Measurements from ENCODE around the gene CAPZA2.

CAPZA2 gene

GRCh38 chr7:116876664-116877442 lies 14.5 kb downstream of the CAPZA2 start:
- H3K27ac Mint-ChIP-seq = no peak overlapping the region
- no peaks in the 10 kb centered on the region for H3K27me3 Mint-ChIP-seq
- no peaks in the 10 kb centered on the region for H3K9me3 Mint-ChIP-seq
- H3K36me3 Mint-ChIP-seq = peaks cover 14 to 21% of the 10 kb centered on the region in 2 donors
- DNase-seq (no peak), ATAC-seq (replicated peaks) (no peak)
- no peak overlapping the region for H3K4me3 Mint-ChIP-seq
- H3K4me1 Mint-ChIP-seq = peaks cover 6 to 28% of the 10 kb centered on the region in 2 donors

DNA sequence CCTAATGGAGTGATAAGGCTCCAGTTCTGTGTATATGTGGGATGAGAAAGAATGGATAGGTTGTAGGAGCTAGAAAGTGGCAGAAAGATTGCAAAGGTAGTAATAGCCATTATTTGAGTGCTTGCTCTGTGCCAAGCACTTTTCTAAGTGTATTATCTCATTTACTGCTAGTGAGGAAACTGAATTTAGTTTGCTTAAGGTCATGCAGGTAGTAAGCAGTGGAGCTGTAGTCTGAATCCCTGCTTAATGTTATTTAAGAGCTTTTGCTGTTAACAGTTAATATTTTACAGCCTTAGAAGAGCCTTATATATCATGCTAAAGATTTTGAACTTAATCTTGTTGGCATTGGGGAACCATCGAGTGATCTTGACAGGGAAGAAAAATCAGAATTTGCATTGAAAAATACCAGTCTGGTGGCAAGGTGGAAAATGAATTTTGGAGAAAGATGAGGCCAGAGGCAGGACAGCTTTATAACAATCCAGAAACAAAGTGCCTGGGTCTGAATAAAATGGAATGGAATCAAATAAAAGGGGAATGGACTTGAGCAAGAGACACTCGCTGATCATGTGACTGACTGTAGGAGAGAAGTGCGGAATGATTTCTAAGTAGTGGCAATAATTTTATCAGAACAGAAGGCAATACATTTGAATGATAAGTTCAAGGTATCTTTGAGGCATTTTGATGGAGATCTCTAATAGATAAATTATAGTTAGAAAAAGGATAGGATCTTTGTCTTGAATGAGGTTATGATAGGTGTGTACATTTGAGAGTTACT lies 15.2 kb downstream of the CAPZA2 start:
- Mint-ChIP-seq H3K9me3 (no peaks in the 10 kb centered on the region), H3K36me3 (peaks cover 14 to 19% of the 10 kb centered on the region in 2 donors), H3K4me1 (peaks cover 5 to 26% of the 10 kb centered on the region in 2 donors), H3K27ac (no peak overlapping the region), H3K27me3 (no peaks in the 10 kb centered on the region), H3K4me3 (no peak overlapping the region)
- ATAC-seq (replicated peaks) = no peak
- no peak for DNase-seq

GRCh38 chr7:116884691-116885090 lies 22.3 kb downstream of the CAPZA2 start:
- Mint-ChIP-seq H3K4me1 (peaks cover 8 to 18% of the 10 kb centered on the region in 2 donors), H3K36me3 (peaks cover 22 to 23% of the 10 kb centered on the region in 2 donors), H3K27ac (no peak overlapping the region), H3K27me3 (no peaks in the 10 kb centered on the region), H3K4me3 (no peak overlapping the region), H3K9me3 (peaks cover 3 to 4% of the 10 kb centered on the region in 2 donors)
- no peak for ATAC-seq (replicated peaks)
- DNase-seq = no peak

- peaks cover 8 to 18% of the 10 kb centered on the region in 2 donors for H3K4me1 Mint-ChIP-seq
- peaks cover 3 to 4% of the 10 kb centered on the region in 2 donors for H3K9me3 Mint-ChIP-seq
- peak overlapping the region; percentile 83 for H3K27ac Mint-ChIP-seq
- ATAC-seq (replicated peaks) = no peak
- no peak for DNase-seq
- peaks cover 23 to 27% of the 10 kb centered on the region in 2 donors for H3K36me3 Mint-ChIP-seq
- no peak overlapping the region for H3K4me3 Mint-ChIP-seq
- H3K27me3 Mint-ChIP-seq = no peaks in the 10 kb centered on the region
These were observed 23.3 kb downstream of the CAPZA2 start for GRCh38 chr7:116885724-116886123.

DNA sequence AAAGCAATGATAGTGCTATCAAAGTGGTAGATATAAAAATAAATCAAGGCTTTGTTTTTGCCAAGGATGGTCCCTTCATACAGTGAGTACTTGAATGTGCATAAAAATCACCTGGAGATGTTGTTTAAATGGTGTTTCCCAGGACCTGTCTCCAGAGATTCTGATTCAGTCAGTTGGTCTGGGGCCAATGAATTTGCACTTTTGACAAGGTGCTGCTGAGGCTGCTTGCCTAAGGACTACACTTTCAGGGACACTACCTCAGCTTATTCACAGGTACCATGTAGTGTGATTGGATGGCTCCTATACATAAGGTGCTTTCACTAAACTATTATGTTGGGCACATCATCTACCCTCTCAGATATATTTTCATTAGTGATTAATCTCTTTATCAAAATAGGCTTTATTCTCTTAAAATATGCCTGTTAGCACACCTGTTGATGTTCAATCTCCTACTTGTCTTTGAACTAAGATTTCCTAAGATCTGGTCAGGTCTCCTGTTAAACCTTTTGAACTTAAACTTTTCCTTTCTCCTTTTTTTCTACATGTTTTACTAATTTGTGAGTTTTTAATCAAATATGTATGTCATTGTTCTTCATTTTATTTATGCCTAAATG lies 24.3 kb downstream of the CAPZA2 start:
- no peak for DNase-seq
- H3K27me3 Mint-ChIP-seq = no peaks in the 10 kb centered on the region
- no peak overlapping the region for H3K4me3 Mint-ChIP-seq
- H3K9me3 Mint-ChIP-seq = peaks cover 3 to 4% of the 10 kb centered on the region in 2 donors
- no peak for ATAC-seq (replicated peaks)
- peaks cover 22 to 23% of the 10 kb centered on the region in 2 donors for H3K36me3 Mint-ChIP-seq
- peaks cover 8 to 18% of the 10 kb centered on the region in 2 donors for H3K4me1 Mint-ChIP-seq
- no peak overlapping the region for H3K27ac Mint-ChIP-seq

DNA sequence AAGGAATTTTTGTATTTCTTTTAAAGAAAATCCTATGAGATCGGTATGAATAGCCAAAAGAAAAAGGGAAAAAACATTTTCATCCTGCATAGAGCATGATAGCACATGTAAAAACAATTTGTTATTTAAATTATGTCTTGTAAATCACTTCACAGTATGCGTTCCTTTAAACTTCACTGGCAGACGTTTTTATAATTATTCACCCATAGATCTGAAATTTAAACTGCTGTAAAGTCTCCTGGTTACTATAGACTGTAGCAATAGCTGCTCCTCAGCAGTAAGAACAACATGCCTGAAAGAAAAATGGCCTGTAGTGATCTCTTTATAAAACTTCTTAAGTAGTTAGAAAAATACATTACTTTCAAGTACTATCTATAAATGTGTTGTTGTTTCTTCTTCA lies 26.5 kb downstream of the CAPZA2 start:
- DNase-seq = no peak
- Mint-ChIP-seq H3K27ac (no peak overlapping the region), H3K9me3 (peaks cover 3 to 4% of the 10 kb centered on the region in 2 donors), H3K4me1 (peaks cover 8 to 18% of the 10 kb centered on the region in 2 donors), H3K27me3 (no peaks in the 10 kb centered on the region), H3K36me3 (peaks cover 36 to 38% of the 10 kb centered on the region in 2 donors), H3K4me3 (no peak overlapping the region)
- no peak for ATAC-seq (replicated peaks)

- H3K36me3 Mint-ChIP-seq = peaks cover 35 to 42% of the 10 kb centered on the region in 2 donors
- peak overlapping the region; percentile 0 for H3K27ac Mint-ChIP-seq
- peaks cover 0 to 10% of the 10 kb centered on the region in 2 donors for H3K4me1 Mint-ChIP-seq
- H3K9me3 Mint-ChIP-seq = peaks cover 0 to 3% of the 10 kb centered on the region in 2 donors
- DNase-seq (no peak), ATAC-seq (replicated peaks) (no peak)
- no peaks in the 10 kb centered on the region for H3K27me3 Mint-ChIP-seq
- no peak overlapping the region for H3K4me3 Mint-ChIP-seq
These were observed 33.5 kb downstream of the CAPZA2 start for GRCh38 chr7:116895849-116896248.

- DNase-seq (no peak), ATAC-seq (replicated peaks) (no peak)
- peaks cover 35 to 44% of the 10 kb centered on the region in 2 donors for H3K36me3 Mint-ChIP-seq
- no peak overlapping the region for H3K27ac Mint-ChIP-seq
- H3K4me1 Mint-ChIP-seq = peaks cover 0 to 10% of the 10 kb centered on the region in 2 donors
- no peaks in the 10 kb centered on the region for H3K27me3 Mint-ChIP-seq
- H3K4me3 Mint-ChIP-seq = no peak overlapping the region
- H3K9me3 Mint-ChIP-seq = peaks cover 0 to 3% of the 10 kb centered on the region in 2 donors
These were observed 35.3 kb downstream of the CAPZA2 start for GRCh38 chr7:116897661-116898060.

- Mint-ChIP-seq H3K4me1 (peaks cover 0 to 10% of the 10 kb centered on the region in 2 donors), H3K36me3 (peaks cover 37 to 48% of the 10 kb centered on the region in 2 donors), H3K4me3 (no peak overlapping the region), H3K27me3 (no peaks in the 10 kb centered on the region), H3K27ac (no peak overlapping the region), H3K9me3 (peaks cover 0 to 3% of the 10 kb centered on the region in 2 donors)
- ATAC-seq (replicated peaks) = no peak
- DNase-seq = no peak
These were observed 36.9 kb downstream of the CAPZA2 start for GRCh38 chr7:116899308-116899707.

- Mint-ChIP-seq H3K27ac (no peak overlapping the region), H3K9me3 (peaks cover 0 to 3% of the 10 kb centered on the region in 2 donors)
These were observed 38.8 kb downstream of the CAPZA2 start for GRCh38 chr7:116901143-116901542.

GRCh38 chr7:116902867-116903266 lies 40.5 kb downstream of the CAPZA2 start:
- H3K9me3 Mint-ChIP-seq = peaks cover 0 to 3% of the 10 kb centered on the region in 2 donors
- H3K4me1 Mint-ChIP-seq = no peaks in the 10 kb centered on the region
- ATAC-seq (replicated peaks) = no peak
- no peak overlapping the region for H3K4me3 Mint-ChIP-seq
- H3K27me3 Mint-ChIP-seq = no peaks in the 10 kb centered on the region
- no peak for DNase-seq
- peaks cover 34 to 50% of the 10 kb centered on the region in 2 donors for H3K36me3 Mint-ChIP-seq
- H3K27ac Mint-ChIP-seq = no peak overlapping the region

More at GRCh38 chr7:116901143-116901542, 38.8 kb downstream of the CAPZA2 start:
- no peak overlapping the region for H3K4me3 Mint-ChIP-seq
- no peak for DNase-seq
- no peak for ATAC-seq (replicated peaks)
- H3K4me1 Mint-ChIP-seq = peaks cover 0 to 5% of the 10 kb centered on the region in 2 donors
- no peaks in the 10 kb centered on the region for H3K27me3 Mint-ChIP-seq
- peaks cover 34 to 49% of the 10 kb centered on the region in 2 donors for H3K36me3 Mint-ChIP-seq

GRCh38 chr7:116906391-116906790 lies 44.0 kb downstream of the CAPZA2 start:
- DNase-seq (no peak), ATAC-seq (replicated peaks) (no peak)
- Mint-ChIP-seq H3K27ac (peak overlapping the region; percentile 37), H3K36me3 (peaks cover 34 to 46% of the 10 kb centered on the region in 2 donors), H3K4me3 (no peak overlapping the region), H3K27me3 (no peaks in the 10 kb centered on the region), H3K9me3 (no peaks in the 10 kb centered on the region), H3K4me1 (no peaks in the 10 kb centered on the region)

GRCh38 chr7:116910383-116910782 lies 48.0 kb downstream of the CAPZA2 start:
- peaks cover 41 to 55% of the 10 kb centered on the region in 2 donors for H3K36me3 Mint-ChIP-seq

GRCh38 chr7:116911801-116912200 lies 49.4 kb downstream of the CAPZA2 start:
- no peaks in the 10 kb centered on the region for H3K9me3 Mint-ChIP-seq
- peaks cover 46 to 58% of the 10 kb centered on the region in 2 donors for H3K36me3 Mint-ChIP-seq
- peaks cover 0 to 5% of the 10 kb centered on the region in 2 donors for H3K4me1 Mint-ChIP-seq
- no peak overlapping the region for H3K4me3 Mint-ChIP-seq
- DNase-seq (no peak), ATAC-seq (replicated peaks) (no peak)
- H3K27ac Mint-ChIP-seq = no peak overlapping the region
- no peaks in the 10 kb centered on the region for H3K27me3 Mint-ChIP-seq

More at GRCh38 chr7:116910383-116910782, 48.0 kb downstream of the CAPZA2 start:
- Mint-ChIP-seq H3K4me3 (no peak overlapping the region), H3K27me3 (no peaks in the 10 kb centered on the region), H3K9me3 (no peaks in the 10 kb centered on the region), H3K27ac (no peak overlapping the region), H3K4me1 (peaks cover 0 to 5% of the 10 kb centered on the region in 2 donors)
- no peak for ATAC-seq (replicated peaks)
- DNase-seq = no peak

Measured in stimulated activated naive B cell treated with anti-CD40 and anti-IgM and Interleukin-4, amounts not matched to agents 10 μg/mL and 1 μg/mL and 100 μg/mL, for 72 hours (primary cell).